CD4-positive, alpha-beta T cell (primary cell): ENCODE results near the gene FGF14. TPM values are rescaled to one million over a fixed set of nuclear protein-coding genes. Genes with fewer than 3 reads are reported as not detected.

Experiments used
- ATAC-seq: fragments of 200-7000 bp; cut with Tn5 transposase; one replicate; pipeline ENCODE4 v1.10.0; 2022; ENCODE audit warnings: mild to moderate bottlenecking; ENCODE audit not compliant: poor library complexity
- CTCF ChIA-PET: fragments of 350-600 bp; sonication (Branson Sonifier 250); formaldehyde crosslinking; loops from one replicate; lab custom pipeline; 2021; ENCODE audit warnings: antibody characterized with exemption, inconsistent platforms; lab: Charles Lee
- POLR2A ChIA-PET: fragments of 350-600 bp; sonication (Branson Sonifier 250); formaldehyde crosslinking; loops from one replicate; lab custom pipeline; 2021; ENCODE audit warnings: antibody characterized with exemption, inconsistent platforms; lab: Charles Lee
- DNase-seq, 14 experiments: peaks; one replicate each; pipeline ENCODE4 v3.0.0-alpha.2; 2013 to 2020; ENCODE audit warnings: mixed read lengths in 2 of 14
- H3K27ac ChIP-seq, 2 donors: one replicate each; pipeline versions ENCODE4 v1.5.1 to v1.7.0; 2013; ENCODE audit warnings: low read length in 2 of 2, low read depth in 1 of 2, mild to moderate bottlenecking in 1 of 2
- H3K27me3 ChIP-seq, 2 experiments: 1 replicate in 1 of 2; 2 replicates in 1 of 2; pipeline versions ENCODE4 v1.6.1 to v1.7.0; 2013; ENCODE audit warnings: low read length in 2 of 2, control low read depth in 1 of 2, mild to moderate bottlenecking in 1 of 2, moderate library complexity in 1 of 2; ENCODE audit not compliant: insufficient read depth in 2 of 2, control insufficient read depth in 1 of 2
- H3K36me3 ChIP-seq: one replicate; pipeline ENCODE4 v1.6.1; 2013; ENCODE audit warnings: low read length, control low read depth; ENCODE audit not compliant: insufficient read depth
- H3K4me1 ChIP-seq: one replicate; pipeline ENCODE4 v1.6.1; 2013; ENCODE audit warnings: low read length, control low read depth; ENCODE audit not compliant: insufficient read depth
- H3K4me3 ChIP-seq: one replicate; pipeline ENCODE4 v1.5.1; 2013; ENCODE audit warnings: mild to moderate bottlenecking, low read length, moderate library complexity
- H3K9me3 ChIP-seq, 2 experiments: 1 replicate in 1 of 2; 2 replicates in 1 of 2; pipeline versions ENCODE4 v1.6.1 to v1.7.0; 2013; ENCODE audit warnings: low read length in 2 of 2, mild to moderate bottlenecking in 2 of 2, control low read depth in 1 of 2, moderate library complexity in 1 of 2; ENCODE audit not compliant: control insufficient read depth in 1 of 2, insufficient read depth in 1 of 2
- H3K27ac Mint-ChIP-seq: one replicate; pipeline ENCODE4 v1.8.0; 2020; ENCODE audit warnings: mixed read lengths
- H3K27me3 Mint-ChIP-seq: one replicate; pipeline ENCODE4 v1.8.0; 2021; ENCODE audit warnings: mixed read lengths
- H3K36me3 Mint-ChIP-seq: one replicate; pipeline ENCODE4 v1.8.0; 2021; ENCODE audit warnings: low read depth, mixed read lengths
- H3K4me1 Mint-ChIP-seq: one replicate; pipeline ENCODE4 v1.8.0; 2021; ENCODE audit warnings: low read depth, mixed read lengths
- H3K4me3 Mint-ChIP-seq: one replicate; pipeline ENCODE4 v1.8.0; 2020; ENCODE audit warnings: mild to moderate bottlenecking, mixed read lengths
- H3K9me3 Mint-ChIP-seq: one replicate; pipeline ENCODE4 v1.8.0; 2020; ENCODE audit warnings: mixed read lengths
- CTCF ChIP-seq: fragments of 200-600 bp; IDR thresholded peaks from one replicate; pipeline ENCODE4 v1.8.0; 2022; ENCODE audit warnings: antibody characterized with exemption, mild to moderate bottlenecking
- intact Hi-C, 2 experiments: fragments of 100-400 bp; cut with DNase I in 1 of 2; cut with micrococcal nuclease in 1 of 2; formaldehyde crosslinking; loops; one replicate each; pipeline versions ENCODE4 v1.15.1 to v1.9.0; 2023 to 2025; cut with DNase I, micrococcal nuclease
- total RNA-seq, 174 experiments: library from RNA in 2 of 174; stranded (reverse) in 2 of 174; gene quantifications; one replicate each; pipeline ENCODE4 v1.2.3 and lab custom pipeline; 2021 to 2026

Gene FGF14
- total RNA-seq, 2 experiments from 2014 or later = not detected

- Mint-ChIP-seq H3K36me3 (no peaks in the 10 kb centered on the region), H3K4me3 (no peak overlapping the region), H3K4me1 (no peaks in the 10 kb centered on the region), H3K27ac (no peak overlapping the region), H3K27me3 (peaks cover 23% of the 10 kb centered on the region), H3K9me3 (no peaks in the 10 kb centered on the region)
- H3K4me3 ChIP-seq = no peak overlapping the region
- ATAC-seq (no peak), DNase-seq (no peak)
- CTCF ChIA-PET = no interaction called here
- no peak for TF ChIP-seq CTCF
- H3K4me1 ChIP-seq = no peaks in the 10 kb centered on the region
- POLR2A ChIA-PET = no interaction called here
- H3K27ac ChIP-seq = no peak overlapping the region
- H3K36me3 ChIP-seq = no peaks in the 10 kb centered on the region
- H3K9me3 ChIP-seq = no peaks in the 10 kb centered on the region
- H3K27me3 ChIP-seq = no peaks in the 10 kb centered on the region
- intact Hi-C loops = no loop called here
Measured at GRCh38 chr13:101979825-101980224, 422.0 kb downstream of the FGF14 start.

GRCh38 chr13:101978552-101979315, 423.1 kb downstream of the FGF14 start:
- H3K27ac ChIP-seq = no peak overlapping the region
- Mint-ChIP-seq H3K9me3 (no peaks in the 10 kb centered on the region), H3K27me3 (peaks cover 26% of the 10 kb centered on the region), H3K4me3 (no peak overlapping the region), H3K4me1 (no peaks in the 10 kb centered on the region), H3K27ac (no peak overlapping the region), H3K36me3 (no peaks in the 10 kb centered on the region)
- H3K4me3 ChIP-seq = no peak overlapping the region
- ATAC-seq (no peak), DNase-seq (no peak)
- no peaks in the 10 kb centered on the region for H3K27me3 ChIP-seq
- no peaks in the 10 kb centered on the region for H3K36me3 ChIP-seq
- ChIA-PET POLR2A (interaction anchor here (0.7 kb wide), 1 partner anchor 1099 kb away, joined by 3 read pairs; no protein-coding TSS in a partner anchor), CTCF (no interaction called here)
- no peaks in the 10 kb centered on the region for H3K4me1 ChIP-seq
- TF ChIP-seq CTCF = no peak
- intact Hi-C loops = no loop called here
- no peaks in the 10 kb centered on the region for H3K9me3 ChIP-seq

- Histone ChIP-seq H3K27me3 (no peaks in the 10 kb centered on the region), H3K4me1 (no peaks in the 10 kb centered on the region), H3K9me3 (no peaks in the 10 kb centered on the region), H3K4me3 (no peak overlapping the region), H3K27ac (no peak overlapping the region), H3K36me3 (no peaks in the 10 kb centered on the region)
- no peak for DNase-seq
- H3K9me3 Mint-ChIP-seq = no peaks in the 10 kb centered on the region
- POLR2A ChIA-PET = no interaction called here
- H3K36me3 Mint-ChIP-seq = no peaks in the 10 kb centered on the region
- H3K4me3 Mint-ChIP-seq = no peak overlapping the region
- CTCF ChIA-PET = no interaction called here
- H3K27ac Mint-ChIP-seq = no peak overlapping the region
- TF ChIP-seq CTCF = no peak
- H3K27me3 Mint-ChIP-seq = peaks cover 26% of the 10 kb centered on the region
- no peaks in the 10 kb centered on the region for H3K4me1 Mint-ChIP-seq
- intact Hi-C loops = no loop called here
- ATAC-seq = no peak
Measured at GRCh38 chr13:101977475-101977874, 424.4 kb downstream of the FGF14 start.
